ENCODE results near the gene ZCCHC14.
"Not testable (repeated sequence)": the region's sequence is repeated elsewhere in the genome, so short reads cannot be mapped to it uniquely, and the experiment has no call there.

Gene ZCCHC14

GRCh38 chr16:87495578-87496446 lies 3.0 kb upstream of the ZCCHC14 start:
- DNase-seq = no peak

DNA sequence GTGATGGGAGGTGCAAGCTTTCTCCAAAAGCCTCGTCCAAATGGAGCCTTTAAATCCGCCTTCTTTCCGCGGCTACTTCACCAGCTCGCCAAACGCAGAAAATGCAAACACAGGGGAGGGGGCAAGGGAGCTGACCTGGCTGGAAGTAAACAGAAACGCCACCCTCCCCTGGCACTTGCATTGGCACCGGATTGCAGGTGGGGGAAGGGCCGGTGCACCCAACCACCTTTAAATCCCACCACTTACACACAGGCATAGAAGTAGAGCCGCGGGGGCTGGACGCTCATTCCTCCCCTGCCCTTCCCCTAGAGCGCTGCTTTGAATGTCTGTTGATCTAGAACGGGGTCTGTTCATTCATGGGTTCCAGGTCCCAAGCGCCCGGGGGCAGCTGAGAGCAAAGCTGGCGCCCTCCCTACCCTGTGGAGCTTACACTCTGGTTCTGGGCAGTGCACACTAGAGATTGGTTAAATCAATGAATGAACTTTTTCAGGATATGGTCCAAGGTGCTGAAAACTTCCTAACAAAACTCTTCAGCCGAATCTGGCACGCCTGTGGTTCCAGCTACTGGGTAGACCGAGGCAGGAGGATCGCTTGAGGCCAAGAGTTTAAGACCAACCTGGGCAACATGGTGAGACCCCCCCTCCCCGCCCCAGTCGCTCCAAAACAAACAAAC lies 920 bp upstream of the ZCCHC14 start:
- no peak for DNase-seq

- DNase-seq = no peak
Measured at GRCh38 chr16:87492291-87492630, 563 bp downstream of the ZCCHC14 start.

DNA sequence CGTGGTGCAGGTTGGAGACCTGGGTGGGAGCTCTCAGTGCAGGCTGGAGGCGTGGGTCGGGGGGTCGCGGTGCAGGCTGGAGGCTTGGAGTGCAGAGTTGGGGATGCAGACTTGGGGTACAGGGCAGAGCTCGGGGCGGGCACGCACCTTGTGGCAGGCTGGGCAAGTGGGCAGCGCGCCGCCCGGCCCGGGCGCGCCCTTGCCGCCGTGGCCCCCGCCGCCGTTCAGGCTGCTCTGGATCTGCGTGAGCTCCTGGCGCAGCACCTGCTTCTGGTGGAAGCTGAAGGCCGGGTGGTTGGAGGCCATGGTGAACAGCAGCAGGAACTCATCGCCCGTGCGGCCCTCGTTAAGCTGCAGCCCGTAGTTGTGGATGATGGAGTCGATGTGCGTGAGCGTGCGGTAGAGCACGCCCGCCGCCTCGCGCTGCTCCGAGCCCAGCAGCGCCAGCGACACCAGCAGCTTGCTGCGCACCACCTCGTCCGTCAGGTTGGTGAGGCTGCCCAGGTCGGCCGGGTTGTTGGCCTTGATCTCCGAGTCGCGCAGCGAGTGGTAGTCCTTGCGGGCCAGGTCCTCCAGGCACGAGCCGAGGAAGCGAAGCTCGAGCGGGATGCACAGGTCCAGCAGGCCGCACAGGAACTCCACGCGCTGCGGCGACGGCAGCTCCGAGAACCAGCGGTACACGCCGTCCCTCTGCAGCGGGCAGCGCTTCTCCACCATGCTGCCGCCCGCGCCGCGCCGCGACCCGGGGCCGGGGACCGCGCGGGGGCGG lies 1.1 kb downstream of the ZCCHC14 start:
- DNase-seq = no peak

- not testable (repeated sequence) for DNase-seq
Measured at GRCh38 chr16:87490799-87491521, 1.9 kb downstream of the ZCCHC14 start.

DNA sequence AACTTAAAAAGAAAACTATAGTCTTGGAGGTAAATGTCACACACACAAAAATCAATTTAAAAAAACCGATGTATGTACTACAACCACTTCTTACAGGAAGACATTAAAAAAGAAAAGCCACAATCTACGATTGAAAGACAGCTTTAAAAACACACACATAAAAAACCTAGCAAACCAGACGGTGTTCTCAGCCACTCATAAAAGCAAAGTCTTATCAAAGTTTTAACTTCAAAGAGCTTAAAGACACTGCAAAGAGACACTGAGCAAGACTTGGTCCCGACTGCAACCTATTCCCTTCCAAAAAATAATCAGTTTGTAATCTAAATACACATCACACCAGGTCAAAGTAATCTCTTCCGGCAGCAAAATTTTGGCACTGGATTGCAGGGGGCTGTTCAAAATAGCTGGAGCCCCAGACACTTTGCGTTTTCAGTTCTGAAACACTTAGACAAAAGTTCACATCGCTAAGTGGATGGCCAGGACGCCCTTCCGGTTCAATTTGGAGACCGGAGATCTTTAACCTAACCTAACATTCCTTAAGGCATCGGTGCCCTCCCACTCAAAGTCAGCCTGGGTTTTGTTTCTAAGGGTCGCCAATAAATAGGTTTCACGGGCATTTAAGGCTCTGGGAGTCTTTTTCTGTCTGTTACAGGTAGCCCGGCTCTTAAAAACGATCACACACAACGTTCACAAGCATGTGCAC lies 2.6 kb downstream of the ZCCHC14 start:
- DNase-seq = no peak

- no peak for DNase-seq
Measured at GRCh38 chr16:87489434-87490045, 3.3 kb downstream of the ZCCHC14 start.

DNA sequence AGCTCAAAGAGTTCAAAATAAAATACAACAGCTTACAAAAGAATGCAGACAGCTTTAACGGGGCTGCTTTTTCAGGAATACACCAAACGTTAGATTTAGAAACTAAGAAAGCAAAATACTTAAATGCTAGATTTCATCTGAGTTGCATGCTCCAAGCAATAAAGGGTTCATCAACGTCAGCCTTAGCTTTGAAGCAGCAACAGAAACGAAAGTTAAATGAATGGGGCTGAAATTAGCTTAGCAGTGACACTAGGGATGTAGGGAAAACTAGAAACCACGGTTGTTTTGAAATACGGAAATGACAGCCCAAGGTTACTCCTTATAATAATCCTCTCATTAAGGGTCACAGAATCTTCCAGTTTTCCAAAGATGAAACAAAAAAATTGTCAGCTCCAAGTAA lies 3.9 kb downstream of the ZCCHC14 start:
- DNase-seq = not testable (repeated sequence)

DNA sequence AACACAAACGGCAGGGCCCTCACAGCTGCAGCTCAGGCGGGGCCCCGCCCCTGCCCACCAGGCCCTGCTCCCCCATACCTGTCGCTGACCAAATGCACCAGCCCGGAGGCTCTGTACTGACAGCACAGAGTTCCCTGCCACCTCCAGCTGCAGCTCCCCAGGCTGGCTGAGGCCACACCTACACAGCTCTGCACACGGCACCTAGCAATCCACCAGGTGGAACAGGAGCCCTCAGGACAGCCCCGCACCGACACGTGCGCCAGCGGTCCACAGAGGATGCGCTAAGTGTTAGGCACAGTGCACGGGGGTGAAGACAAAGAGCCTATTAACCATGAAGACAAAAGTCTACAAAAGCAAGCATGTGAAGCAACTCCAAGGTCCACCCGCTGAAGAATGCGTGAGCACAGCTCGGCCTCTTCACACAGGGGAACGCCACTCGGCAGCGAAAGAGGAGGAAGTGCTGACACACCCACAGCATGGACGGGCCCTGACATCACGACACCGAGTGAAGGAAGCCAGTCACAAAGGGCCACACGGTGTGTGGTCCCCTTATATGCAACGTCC lies 5.4 kb downstream of the ZCCHC14 start:
- DNase-seq = peak; percentile 34

DNA sequence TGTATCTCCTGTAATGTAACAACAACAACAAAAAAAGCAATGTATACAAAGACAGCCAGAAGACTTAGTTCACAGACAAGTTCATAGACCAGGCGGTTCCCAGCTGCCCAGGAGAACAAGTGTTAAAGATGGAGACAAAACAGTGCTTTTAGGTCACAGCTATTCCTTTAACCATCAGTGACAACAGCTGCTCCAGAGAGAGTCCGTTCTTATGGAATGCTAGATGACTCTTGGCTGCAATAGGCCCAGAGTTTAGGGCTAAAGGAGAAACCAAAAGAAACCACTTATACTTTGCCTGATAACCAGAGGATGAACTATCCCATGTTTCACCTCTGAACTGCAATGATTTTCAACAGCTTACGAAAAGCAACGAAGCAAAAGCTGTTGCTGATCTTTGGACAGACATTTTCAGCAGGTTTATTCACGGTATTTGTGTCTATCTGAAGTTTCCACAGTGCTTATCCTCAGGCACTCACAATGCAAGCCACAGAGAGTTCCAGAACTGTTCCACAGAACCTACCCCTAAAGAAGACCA lies 6.0 kb downstream of the ZCCHC14 start:
- no peak for DNase-seq

DNA sequence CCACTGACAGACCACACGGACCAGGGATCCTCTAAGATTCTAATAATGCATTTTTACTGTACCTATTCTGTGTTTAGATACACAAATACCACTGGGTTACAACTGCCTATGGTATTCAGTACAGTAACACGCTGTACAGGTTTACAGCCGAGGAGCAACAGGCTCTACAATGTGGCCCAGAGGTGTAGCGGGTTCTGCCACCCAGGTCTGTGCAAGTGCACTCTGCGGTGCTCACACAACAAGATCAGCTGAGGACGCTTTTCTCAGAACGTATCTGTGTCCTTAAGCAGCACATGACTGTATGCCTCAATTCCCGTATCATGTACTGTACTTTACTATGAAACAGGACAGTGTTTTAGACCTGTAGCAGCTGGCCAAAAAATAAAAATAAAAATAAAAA lies 6.5 kb downstream of the ZCCHC14 start:
- no peak for DNase-seq

DNA sequence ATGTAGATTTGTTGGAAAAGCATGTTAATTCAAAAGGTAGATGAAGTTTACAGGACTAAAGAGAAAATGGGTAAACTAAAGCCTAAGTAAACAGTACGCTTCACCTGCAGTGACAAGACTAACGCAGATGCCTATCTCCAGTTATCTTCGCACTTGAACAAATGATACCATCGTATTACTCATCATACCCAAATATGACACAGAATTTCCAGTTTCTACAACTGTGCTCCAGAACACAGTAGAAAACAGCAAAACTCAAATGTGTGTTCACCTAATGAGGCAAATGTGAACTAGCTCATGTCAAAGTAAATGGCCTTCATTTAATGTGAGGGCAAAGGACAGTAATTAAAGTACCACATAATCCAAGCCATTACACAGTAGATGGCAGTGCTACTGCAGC lies 7.0 kb downstream of the ZCCHC14 start:
- not testable (repeated sequence) for DNase-seq

GRCh38 chr16:87484487-87485331 lies 8.1 kb downstream of the ZCCHC14 start:
- DNase-seq = no peak

- no peak for DNase-seq
Measured at GRCh38 chr16:87483481-87483880, 9.3 kb downstream of the ZCCHC14 start.

- not testable (repeated sequence) for DNase-seq
Measured at GRCh38 chr16:87482670-87483069, 10.2 kb downstream of the ZCCHC14 start.

DNA sequence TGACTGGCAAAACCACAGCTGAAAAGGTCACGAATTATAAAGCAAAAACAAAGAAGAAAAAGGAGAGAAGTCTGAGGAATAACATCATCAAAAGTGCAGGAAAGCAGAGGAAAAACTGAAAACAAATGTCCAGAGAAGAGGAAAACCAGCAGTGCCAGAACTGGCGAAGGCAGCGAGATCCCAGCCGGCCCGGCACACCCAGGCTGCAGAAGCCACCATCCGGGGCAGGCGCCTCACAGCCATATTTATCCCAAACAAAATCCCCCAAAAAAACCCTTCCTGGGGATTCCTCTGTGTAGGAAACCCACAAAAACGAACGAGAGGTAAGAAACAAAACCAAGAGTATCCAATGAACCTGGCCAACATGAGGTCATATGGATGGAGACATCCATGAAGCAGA lies 10.6 kb downstream of the ZCCHC14 start:
- no peak for DNase-seq

GRCh38 chr16:87481711-87482110 lies 11.1 kb downstream of the ZCCHC14 start:
- DNase-seq = not testable (repeated sequence)

GRCh38 chr16:87477209-87477981 lies 15.4 kb downstream of the ZCCHC14 start:
- not testable (repeated sequence) for DNase-seq

- no peak for DNase-seq
Measured at GRCh38 chr16:87474566-87474996, 18.2 kb downstream of the ZCCHC14 start.

Data from NCI-H1105 treated with DMSO at 0.1 percent for 48 hours (cell line).